Retinal pigment epithelial cell (primary cell): Measurements from ENCODE around the gene IGLL1.
"Not testable (repeated sequence)": the region's sequence is repeated elsewhere in the genome, so short reads cannot be mapped to it uniquely, and the experiment has no call there.

Experiments used
- DNase-seq: peaks from one replicate; pipeline ENCODE4 v3.0.0-alpha.2; 2010; ENCODE audit warnings: low read depth
- H3K4me3 ChIP-seq: 2 replicates; pipeline ENCODE4 v1.5.1; 2011; ENCODE audit warnings: mild to moderate bottlenecking, low read length, control low read depth, moderate library complexity
- CTCF ChIP-seq: conservative IDR thresholded peaks from 2 replicates; pipeline ENCODE4 v1.5.1; 2011; ENCODE audit warnings: low read depth, low read length, control low read depth, inconsistent platforms

IGLL1 gene

DNA sequence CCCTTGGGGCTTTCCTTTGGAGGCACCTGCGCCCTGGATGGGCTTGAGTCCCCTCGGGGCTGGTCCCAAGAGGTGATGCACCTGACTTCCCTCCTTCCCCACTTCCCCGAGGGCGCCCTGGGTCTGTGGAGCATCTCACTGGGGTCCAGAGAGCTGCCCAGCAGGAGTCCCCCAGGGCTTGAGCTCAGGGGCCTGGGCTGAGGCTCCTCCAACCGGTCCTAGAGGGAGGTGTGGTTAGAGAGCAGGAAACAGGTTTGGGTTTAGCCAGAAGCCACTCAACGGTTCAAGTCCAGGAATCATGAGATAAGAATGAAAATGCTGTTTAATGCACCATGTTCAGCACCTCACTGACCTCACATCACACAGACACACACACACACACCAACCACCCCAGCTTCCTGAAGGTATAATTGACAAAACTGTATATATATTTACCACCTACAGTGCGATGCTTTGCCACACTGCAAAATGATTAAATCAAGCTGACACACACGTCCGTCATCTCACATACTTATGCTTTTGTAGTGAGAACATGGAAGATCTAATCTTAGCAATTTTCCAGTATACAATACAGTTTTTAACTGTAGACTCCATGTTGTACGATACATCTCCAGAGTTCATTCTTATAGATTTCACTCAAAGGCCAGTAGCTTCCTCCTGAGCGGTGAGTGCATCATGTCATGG is 628 bp upstream of the IGLL1 start:
- DNase-seq: no peak
- TF ChIP-seq CTCF: no peak
- H3K4me3 ChIP-seq: no peak overlapping the region

DNA sequence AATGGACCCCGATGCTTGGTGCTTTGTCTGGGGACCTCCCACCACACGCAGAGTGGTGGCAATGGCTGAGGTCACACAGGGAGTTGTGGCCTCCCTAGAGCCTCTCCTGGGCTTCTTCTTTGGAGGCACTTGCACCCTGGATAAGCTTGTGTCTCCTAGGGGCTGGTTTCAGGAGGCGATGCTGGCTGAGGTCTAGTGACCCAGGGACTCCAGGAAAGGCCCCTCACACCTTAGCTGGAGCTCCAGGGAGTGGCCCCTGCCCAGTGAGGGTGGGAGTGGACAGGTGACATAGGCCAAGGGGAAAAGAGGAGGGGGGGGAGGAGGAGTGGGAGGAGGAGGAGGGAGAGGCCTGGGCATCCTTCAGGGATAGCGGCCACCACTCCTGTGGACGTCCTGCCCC is 810 bp downstream of the IGLL1 start:
- H3K4me3 ChIP-seq: no peak overlapping the region
- no peak for TF ChIP-seq CTCF

DNA sequence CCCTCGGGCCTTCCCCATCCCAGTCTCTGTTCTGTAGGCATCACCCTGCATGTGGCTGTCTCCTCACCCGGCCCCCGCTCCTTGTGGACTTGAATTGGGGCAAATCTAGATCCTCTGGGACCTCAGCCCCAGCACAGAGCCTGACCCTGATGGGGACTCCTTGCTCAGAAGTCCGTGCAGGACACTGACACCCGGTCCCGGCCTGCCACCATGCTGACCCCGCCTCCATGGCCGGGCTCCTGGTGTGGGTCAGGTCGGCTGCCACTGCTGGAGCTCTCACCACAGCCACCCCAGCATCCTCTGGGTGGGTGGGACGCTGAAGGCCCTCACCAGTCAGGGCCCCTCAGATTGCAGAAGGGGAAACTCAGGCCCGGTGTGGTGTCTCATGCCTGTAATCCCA is 1.8 kb downstream of the IGLL1 start:
- DNase-seq: no peak
- no peak for TF ChIP-seq CTCF
- H3K4me3 ChIP-seq: no peak overlapping the region

More for the DNA sequence above, 810 bp downstream of the IGLL1 start:
- no peak for DNase-seq

GRCh38 chr22:23576681-23577080 is 3.4 kb downstream of the IGLL1 start:
- TF ChIP-seq CTCF: no peak
- DNase-seq: no peak
- H3K4me3 ChIP-seq: no peak overlapping the region

GRCh38 chr22:23575601-23576000 is 4.5 kb downstream of the IGLL1 start:
- H3K4me3 ChIP-seq: no peak overlapping the region
- no peak for TF ChIP-seq CTCF
- DNase-seq: no peak

DNA sequence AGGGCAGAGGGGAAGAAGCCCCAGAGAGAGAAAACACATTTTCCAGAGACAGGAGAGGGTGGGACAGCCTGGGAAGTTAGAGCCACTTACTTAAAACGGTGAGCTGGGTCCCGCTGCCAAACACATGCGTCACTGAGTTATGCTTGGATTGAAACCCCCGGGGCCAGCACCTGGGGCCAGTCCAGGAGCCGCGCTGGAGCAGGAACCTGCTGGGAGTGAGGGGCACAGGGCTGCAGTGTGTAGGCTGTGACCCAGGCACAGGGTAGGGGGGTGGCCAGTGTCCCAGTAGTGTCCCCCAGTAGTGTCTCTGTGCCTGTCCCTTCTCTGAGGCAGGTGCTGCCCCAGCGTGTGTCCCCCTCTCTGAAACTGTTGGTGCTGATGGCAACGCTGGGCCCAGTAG is 5.2 kb downstream of the IGLL1 start:
- no peak for DNase-seq
- H3K4me3 ChIP-seq: no peak overlapping the region
- TF ChIP-seq CTCF: no peak

DNA sequence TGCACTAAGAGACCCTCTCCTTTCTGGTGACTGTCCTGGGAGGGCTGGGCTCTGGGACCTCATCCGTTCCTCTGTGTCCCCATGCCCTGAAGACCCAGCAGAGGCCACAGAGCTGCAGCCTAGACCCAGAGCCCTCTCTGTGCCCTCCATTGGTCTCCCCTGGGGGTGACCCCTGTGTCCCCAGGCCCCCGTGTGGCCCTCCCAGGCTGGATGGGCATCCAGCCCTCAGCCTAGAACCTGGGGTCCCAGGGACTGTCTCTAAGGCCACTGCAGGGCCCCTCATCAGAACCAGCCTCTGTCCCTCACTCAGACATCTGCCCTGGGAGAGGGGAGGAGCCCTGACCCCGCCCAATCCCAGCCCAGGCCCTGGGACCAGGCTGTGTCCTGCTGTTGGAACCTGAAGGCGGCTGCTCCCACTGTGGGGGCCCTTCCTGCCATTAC is 5.7 kb downstream of the IGLL1 start:
- no peak for TF ChIP-seq CTCF
- DNase-seq: no peak
- no peak overlapping the region for H3K4me3 ChIP-seq

DNA sequence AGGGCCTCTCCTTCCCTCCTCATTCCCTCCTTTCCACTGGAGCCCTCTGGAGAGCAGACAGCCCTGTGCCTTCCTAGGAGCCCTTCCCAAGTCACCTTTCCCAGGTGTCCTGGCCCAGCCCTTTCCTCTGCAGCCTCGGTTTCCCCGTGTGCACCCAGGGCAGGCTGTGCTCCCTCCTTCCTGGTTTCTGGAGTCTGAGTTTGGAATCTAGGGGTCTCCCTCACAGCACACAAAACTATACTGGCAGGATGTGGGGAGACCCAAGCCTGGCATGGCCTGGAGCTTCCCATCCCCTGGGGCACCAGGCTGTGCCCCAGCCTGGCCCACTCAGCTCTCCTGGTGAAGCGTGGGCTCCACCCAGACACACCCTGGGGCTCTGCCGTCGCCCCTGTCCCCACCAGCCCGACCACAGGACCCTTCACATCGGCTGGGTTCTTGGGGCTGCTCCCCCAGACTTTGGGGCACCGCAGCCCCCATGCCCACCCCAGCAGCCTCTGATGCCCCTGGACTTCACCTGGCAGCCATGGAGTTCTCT is 6.3 kb downstream of the IGLL1 start:
- not testable (repeated sequence) for H3K4me3 ChIP-seq, DNase-seq

- not testable (repeated sequence) for H3K4me3 ChIP-seq, DNase-seq
Measured at GRCh38 chr22:23573106-23573505, 7.0 kb downstream of the IGLL1 start.
